Left forelimb (tissue), 1 donor: ENCODE measurements around the gene ADAMTS10.
"Not testable (repeated sequence)": the region's sequence is repeated elsewhere in the genome, so short reads cannot be mapped to it uniquely, and the experiment has no call there.

ENCODE experiments used
- DNase-seq: peaks from one replicate; pipeline ENCODE4 v3.0.0-alpha.2; 2018; ENCODE audit warnings: low spot score

ADAMTS10 gene

GRCh38 chr19:8558325-8558724, 52.2 kb downstream of the ADAMTS10 start:
- DNase-seq = no peak

GRCh38 chr19:8557642-8558238, 52.8 kb downstream of the ADAMTS10 start:
- no peak for DNase-seq

- not testable (repeated sequence) for DNase-seq
These were observed 56.8 kb downstream of the ADAMTS10 start for GRCh38 chr19:8553729-8554128.

GRCh38 chr19:8552810-8553209, 57.7 kb downstream of the ADAMTS10 start:
- no peak for DNase-seq

- DNase-seq = no peak
These were observed 60.4 kb downstream of the ADAMTS10 start for GRCh38 chr19:8550070-8550469.

GRCh38 chr19:8545743-8546142, 64.8 kb downstream of the ADAMTS10 start:
- no peak for DNase-seq

- DNase-seq = no peak
These were observed 66.3 kb downstream of the ADAMTS10 start for GRCh38 chr19:8544168-8544567.

- DNase-seq = no peak
These were observed 70.8 kb downstream of the ADAMTS10 start for GRCh38 chr19:8539621-8540149.

GRCh38 chr19:8537099-8537498, 73.4 kb downstream of the ADAMTS10 start:
- DNase-seq = no peak

- DNase-seq = no peak
These were observed 74.2 kb downstream of the ADAMTS10 start for GRCh38 chr19:8536282-8536681.

GRCh38 chr19:8532225-8532624, 78.3 kb downstream of the ADAMTS10 start:
- DNase-seq = no peak

GRCh38 chr19:8531470-8531869, 79.0 kb downstream of the ADAMTS10 start:
- DNase-seq = no peak
